Measurements from ENCODE around the gene EXOC6B. TPM values are rescaled to one million over a fixed set of nuclear protein-coding genes. Genes with fewer than 3 reads are reported as not detected.

The EXOC6B gene
- total and polyA plus RNA-seq, 2 of the 8 experiments (the other 6 are each of a cell fraction or from before 2014, with no cell fraction given) = 13.5 to 33.0 TPM

DNA sequence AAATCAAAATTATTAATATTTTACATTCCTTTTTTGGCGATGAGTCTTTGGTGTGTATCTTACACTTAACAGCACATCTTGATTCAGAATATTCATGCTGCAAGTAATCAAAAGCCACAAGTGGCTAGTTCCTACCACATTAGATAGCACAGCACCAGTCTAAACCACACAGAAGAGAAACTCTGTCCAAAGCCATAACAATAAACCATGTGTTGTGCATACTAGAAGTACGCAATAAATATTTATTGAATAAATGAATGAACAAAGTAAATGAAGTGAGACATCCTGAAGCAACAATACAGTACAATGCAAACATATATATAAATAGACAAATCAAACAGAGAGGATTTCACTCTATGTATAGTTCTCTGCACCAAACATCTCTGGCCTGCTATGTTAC lies 287.3 kb downstream of the EXOC6B start:
- H3K18ac ChIP-seq (ENCODE audit: extremely low read depth, low read length) = no peak overlapping the region
- H3K79me2 ChIP-seq (ENCODE audit: control insufficient read depth in 1 of 2, insufficient read depth in 2 of 2, low read length in 2 of 2) = no peaks in the 10 kb centered on the region
- H3K4me1 ChIP-seq (replicated peaks in 1 of 4; ENCODE audit: control insufficient read depth in 3 of 4, insufficient read depth in 4 of 4, low read length in 3 of 4) = peaks cover 0 to 7% (median 5%) of the 10 kb centered on the region in 4 experiments; a peak in 5 of 7 replicates
- no peak overlapping the region for H3K56ac ChIP-seq (replicated peaks; ENCODE audit: insufficient read length, low read depth, low read length)
- CTCF ChIA-PET (ENCODE audit: partially characterized antibody) = interaction anchor here (0.9 kb wide), 1 partner anchor 15 kb away, joined by 4 read pairs; no protein-coding TSS in a partner anchor
- H2AK5ac ChIP-seq (ENCODE audit: low read depth, low read length) = no peak overlapping the region
- no peak overlapping the region for H2BK12ac ChIP-seq (ENCODE audit: low read depth, low read length)
- no peak overlapping the region for H3K23ac ChIP-seq (ENCODE audit: insufficient read length)
- H4K5ac ChIP-seq (ENCODE audit: insufficient read length, low read depth, low read length) = no peak overlapping the region
- DNase-seq (ENCODE audit: low read depth in 1 of 2, low spot score in 2 of 2) = no peak
- no peak overlapping the region for H3K27ac ChIP-seq (ENCODE audit: low read depth, low read length)
- H2BK5ac ChIP-seq (ENCODE audit: low read depth, low read length) = no peak overlapping the region
- TF ChIP-seq RNF2 (IDR thresholded peaks at IDR 0.05; ENCODE audit: borderline replicate concordance, low read depth, low read length, missing control alignments, poor library complexity, severe bottlenecking) = no peak
- no peak for TF ChIP-seq RBBP5 (IDR thresholded peaks at IDR 0.05; ENCODE audit: borderline replicate concordance, low read depth, low read length)
- TF ChIP-seq CHD1 (IDR thresholded peaks at IDR 0.05; ENCODE audit: low read depth, low read length) = no peak
- TF ChIP-seq TBP (IDR thresholded peaks at IDR 0.05; ENCODE audit: low read depth, low read length) = no peak
- TF ChIP-seq TCF12 (IDR thresholded peaks at IDR 0.05; ENCODE audit: low read depth, low read length) = no peak
- TF ChIP-seq GABPA (IDR thresholded peaks at IDR 0.05; ENCODE audit: borderline replicate concordance, insufficient read depth, low read length) = no peak
- no peak for TF ChIP-seq SP4 (IDR thresholded peaks at IDR 0.05; ENCODE audit: low read length)
- TF ChIP-seq RFX5 (IDR thresholded peaks at IDR 0.05; ENCODE audit: borderline replicate concordance, low read depth, low read length) = no peak
- TF ChIP-seq CREB1 (IDR thresholded peaks at IDR 0.05) = no peak
- TF ChIP-seq CEBPB (IDR thresholded peaks at IDR 0.05; ENCODE audit: low read depth, low read length) = no peak
- no peak overlapping the region for H3K9ac ChIP-seq (replicated peaks in 1 of 4; ENCODE audit: extremely low read depth in 1 of 4, low read depth in 3 of 4, low read length in 3 of 4)
- H3K4me2 ChIP-seq (ENCODE audit: insufficient read depth in 1 of 2, low read depth in 2 of 2, low read length in 2 of 2) = no peak overlapping the region
- no peak overlapping the region for H3K14ac ChIP-seq (ENCODE audit: insufficient read length)
- H4K20me1 ChIP-seq (replicated peaks in 1 of 2; ENCODE audit: control insufficient read depth in 1 of 2, insufficient read depth in 2 of 2, low read length in 2 of 2) = no peaks in the 10 kb centered on the region
- no peaks in the 10 kb centered on the region for H3K79me1 ChIP-seq (ENCODE audit: low read depth, low read length)
- H3K4me3 ChIP-seq (ENCODE audit: extremely low read depth in 1 of 4, insufficient read depth in 2 of 4, low read depth in 3 of 4, low read length in 4 of 4) = no peak overlapping the region
- 94% methylated on average over 2 of the region's 2 CpGs; no CpG with 5 or more reads in 1 of the 2 experiments for WGBS, 2 experiments (ENCODE audit: extremely low coverage in 1 of 2, insufficient coverage in 1 of 2, insufficient read length in 1 of 2, insufficient replicate concordance in 2 of 2, low coverage in 1 of 2, low lambda C conversion rate in 2 of 2, missing lambda C conversion rate in 1 of 2)
- H3K36me3 ChIP-seq (ENCODE audit: control insufficient read depth in 2 of 4, insufficient read depth in 4 of 4, low read length in 3 of 4) = no peaks in the 10 kb centered on the region
- no peak overlapping the region for H3K4ac ChIP-seq (replicated peaks; ENCODE audit: insufficient read length, low read depth, low read length)
- POLR2A ChIA-PET (ENCODE audit: partially characterized antibody) = no interaction called here
- H4K91ac ChIP-seq (replicated peaks; ENCODE audit: insufficient read length, low read length) = no peak overlapping the region
- no peaks in the 10 kb centered on the region for H3K27me3 ChIP-seq (replicated peaks in 1 of 4; ENCODE audit: control insufficient read depth in 3 of 4, extremely low read depth in 1 of 4, insufficient read depth in 3 of 4, low read length in 3 of 4)
- no peak overlapping the region for H2BK15ac ChIP-seq (ENCODE audit: low read length)
- no peak for FAIRE-seq
- no peak overlapping the region for H2BK120ac ChIP-seq (replicated peaks; ENCODE audit: low read depth, low read length)
- no peaks in the 10 kb centered on the region for H3K23me2 ChIP-seq (ENCODE audit: low read depth, low read length)
- no peak overlapping the region for H4K8ac ChIP-seq (ENCODE audit: extremely low read depth, insufficient read depth, low read length)
- no peak overlapping the region for H2AFZ ChIP-seq (ENCODE audit: low read length)
- no peak overlapping the region for H2BK20ac ChIP-seq (ENCODE audit: low read length)
- no peaks in the 10 kb centered on the region for H3K9me3 ChIP-seq (ENCODE audit: insufficient read depth in 2 of 2, low read depth in 1 of 2, low read length in 1 of 2)
